Pons (tissue), 1 donor: ENCODE results near the gene NECTIN1.

Experiments used
- DNase-seq: peaks from one replicate; pipeline ENCODE4 v3.0.0-alpha.2; 2016; ENCODE audit warnings: low spot score

Gene NECTIN1

DNA sequence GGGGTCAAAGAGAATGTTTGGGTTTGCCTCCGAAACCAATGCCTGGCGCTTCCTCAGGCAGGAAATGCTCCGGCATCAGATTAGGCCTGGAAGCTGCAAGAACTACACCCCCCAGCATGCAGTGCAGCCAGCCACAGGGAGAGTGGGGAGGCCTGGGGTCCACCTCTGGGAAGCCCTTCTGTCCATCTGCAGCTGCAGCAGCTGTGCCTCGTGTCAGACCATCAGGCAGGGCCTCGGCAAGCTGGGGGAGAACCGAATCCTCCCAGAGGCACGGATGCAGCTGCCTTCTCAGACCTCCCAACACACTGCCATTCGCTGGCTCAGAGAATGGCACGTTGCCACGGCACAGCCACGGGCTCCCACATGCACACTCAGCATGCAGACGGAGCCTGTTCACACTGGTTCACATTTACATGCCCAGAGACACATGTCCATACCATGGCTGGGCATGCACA is 57.4 kb downstream of the NECTIN1 start:
- DNase-seq: peak; percentile 84

DNA sequence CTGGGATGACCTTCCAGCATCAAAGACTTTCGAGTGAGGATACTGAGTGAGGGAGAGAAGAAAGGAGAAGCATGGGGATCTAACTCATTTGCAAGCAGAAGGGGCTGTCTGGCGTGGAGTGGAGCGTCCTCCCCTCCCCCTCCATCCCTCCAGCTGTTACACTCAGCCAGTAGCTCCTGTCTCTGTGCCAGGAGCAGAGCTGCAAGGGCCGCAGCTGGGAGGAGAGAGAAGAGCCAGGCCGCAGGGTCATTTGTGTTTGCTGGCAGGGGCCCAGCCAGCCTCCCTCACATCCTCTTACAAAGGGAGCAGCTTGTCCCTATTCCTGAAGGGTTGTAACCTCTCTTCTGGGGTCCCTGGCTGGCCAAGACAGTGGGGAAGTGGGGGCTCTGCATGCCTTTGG is 57.9 kb downstream of the NECTIN1 start:
- DNase-seq: peak; percentile 92

DNA sequence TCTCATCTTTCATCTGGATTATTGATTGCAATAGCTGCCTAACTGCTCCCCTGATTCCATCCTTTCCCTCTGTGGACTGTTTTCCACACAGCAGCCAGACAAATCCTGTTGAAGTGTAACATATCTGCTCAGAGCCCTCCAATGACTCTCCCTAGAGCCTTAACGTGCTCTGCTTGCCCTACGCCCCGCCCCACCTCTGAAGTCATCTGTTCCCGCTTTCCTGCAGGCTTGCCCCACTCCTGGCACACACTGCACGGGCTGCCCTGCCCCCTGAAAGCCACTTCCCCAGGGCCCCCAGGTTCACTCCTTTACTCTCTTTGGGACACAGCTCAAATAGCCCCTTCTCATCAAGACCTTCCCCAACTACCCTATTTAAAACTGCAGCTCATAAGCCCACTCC is 59.5 kb downstream of the NECTIN1 start:
- DNase-seq: no peak

DNA sequence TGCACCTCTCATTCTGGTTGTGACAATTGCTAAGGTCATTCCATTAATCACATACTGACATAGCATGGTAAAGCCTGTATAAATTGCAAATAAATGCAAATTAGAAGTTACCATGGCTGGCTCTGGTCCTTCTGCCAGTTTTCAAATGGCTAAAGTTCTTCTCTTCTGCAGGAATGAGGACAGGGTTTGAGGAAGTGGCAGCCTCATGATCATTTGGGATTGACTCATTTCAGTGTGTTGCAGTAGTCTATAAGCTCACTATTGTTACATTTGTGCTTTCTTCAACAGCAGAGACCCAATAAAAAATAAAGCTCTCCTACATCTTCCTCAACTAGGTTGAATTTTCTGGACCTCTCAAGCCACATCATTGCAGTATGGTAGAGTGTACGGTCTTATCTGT is 60.3 kb downstream of the NECTIN1 start:
- no peak for DNase-seq

DNA sequence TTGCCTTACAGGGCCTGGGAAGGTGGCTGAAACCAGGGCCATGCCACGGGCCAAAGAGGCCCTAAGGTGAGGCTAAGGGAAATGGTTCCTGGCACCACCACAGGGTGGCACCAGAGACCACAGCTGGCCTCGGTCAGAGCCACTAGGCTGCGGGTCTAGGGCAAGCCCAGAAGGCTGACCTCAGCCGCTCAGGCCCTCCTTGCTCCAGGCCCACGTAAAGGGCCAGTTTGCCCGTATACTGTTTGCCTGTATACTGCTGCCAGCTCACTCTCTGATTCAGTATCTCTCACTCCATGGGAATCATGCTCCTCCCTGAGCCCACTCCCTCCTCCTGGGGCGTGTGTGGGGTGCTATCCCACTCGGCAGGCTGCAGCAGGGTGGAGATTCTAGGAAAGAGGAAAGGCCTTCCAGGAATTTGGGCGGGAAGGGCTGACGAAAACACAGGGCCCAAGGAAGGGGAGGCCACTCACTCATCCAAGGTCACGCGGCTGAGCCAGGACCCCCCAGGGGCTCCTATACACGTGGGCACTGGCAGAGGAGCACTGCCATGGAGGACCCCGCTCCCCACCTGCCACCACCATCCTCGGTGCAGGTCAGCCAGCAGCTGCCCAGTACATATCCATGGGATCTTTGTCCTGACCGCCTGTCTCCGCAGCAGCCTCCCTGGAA is 62.4 kb downstream of the NECTIN1 start:
- peak; percentile 79 for DNase-seq

DNA sequence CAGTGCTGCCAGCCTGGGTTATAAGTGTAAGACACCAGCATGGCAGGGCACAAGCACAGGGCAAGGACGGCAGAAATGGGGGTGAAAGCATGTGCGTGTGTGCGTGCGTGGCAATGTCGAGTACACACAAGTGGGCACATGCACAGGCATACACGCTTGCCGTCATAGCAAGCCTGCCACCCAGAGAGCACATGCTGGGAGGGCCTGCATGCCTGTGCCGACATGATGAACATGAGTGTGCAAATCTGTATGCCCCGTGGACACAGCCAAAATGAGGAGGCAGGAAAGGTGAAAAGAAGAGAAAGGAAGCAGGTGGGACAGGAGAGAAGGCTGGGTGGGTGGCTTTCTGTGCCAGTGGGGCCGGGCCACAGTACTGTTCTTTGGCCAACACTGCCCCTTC is 62.9 kb downstream of the NECTIN1 start:
- DNase-seq: no peak

DNA sequence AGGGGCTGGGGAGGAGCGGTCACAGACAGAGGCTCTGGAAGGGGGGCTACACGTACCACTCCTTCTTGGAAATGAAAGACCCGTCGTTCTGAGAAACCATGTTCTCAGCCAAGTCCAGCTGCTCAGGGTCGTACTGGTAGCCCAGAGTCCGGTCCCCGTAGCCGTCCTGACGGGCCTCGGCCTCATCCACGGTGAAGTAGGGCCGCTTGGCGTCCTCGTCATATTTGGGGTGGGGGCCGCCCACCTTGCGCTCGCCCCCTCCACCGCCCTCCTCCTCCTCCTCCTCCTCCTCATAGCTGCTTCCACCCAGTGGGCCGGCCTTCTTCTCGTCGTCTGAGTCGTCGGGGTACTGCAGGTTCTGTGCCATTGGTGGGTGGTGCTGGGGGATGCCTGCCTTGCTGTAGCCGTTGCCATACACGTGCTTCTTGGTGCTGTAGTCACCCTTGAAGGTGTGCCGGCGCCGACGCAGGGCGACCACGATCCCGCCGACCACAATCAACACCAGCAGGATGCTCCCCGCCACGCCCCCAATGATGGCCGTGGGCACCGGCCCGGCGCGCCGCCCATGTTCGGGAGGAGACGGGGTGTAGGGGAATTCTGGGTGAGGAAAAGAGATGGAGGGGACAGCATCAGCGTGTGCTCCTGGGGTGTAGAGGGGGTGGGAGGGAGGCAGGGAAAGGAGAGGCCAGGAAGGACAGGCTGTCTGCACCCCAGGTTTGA is 64.1 kb downstream of the NECTIN1 start:
- DNase-seq: no peak

DNA sequence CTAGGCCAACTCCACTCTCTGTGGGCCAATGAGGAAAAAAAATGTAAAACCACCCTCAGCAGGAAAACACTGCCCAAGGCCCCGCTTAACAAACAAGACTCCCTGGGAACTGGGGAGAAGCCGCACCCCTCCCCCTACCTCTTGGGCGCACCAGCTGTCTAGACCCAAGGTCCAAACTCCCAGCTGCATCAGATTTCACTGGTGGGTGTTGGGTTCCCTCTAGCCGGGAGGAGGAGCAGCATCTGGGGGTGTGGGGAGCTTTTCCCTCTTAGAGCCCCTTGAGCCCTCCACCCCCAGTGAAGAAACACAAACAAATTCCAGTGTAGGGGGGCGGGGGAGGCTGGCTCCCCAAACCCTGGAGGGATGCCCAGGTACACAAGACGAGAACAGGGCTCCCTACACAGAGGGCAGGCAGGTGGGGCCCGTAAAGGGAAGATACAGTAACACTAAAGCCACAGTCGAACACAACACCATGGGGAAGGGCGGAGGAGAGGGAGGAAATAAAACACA is 64.9 kb downstream of the NECTIN1 start:
- peak; percentile 44 for DNase-seq

DNA sequence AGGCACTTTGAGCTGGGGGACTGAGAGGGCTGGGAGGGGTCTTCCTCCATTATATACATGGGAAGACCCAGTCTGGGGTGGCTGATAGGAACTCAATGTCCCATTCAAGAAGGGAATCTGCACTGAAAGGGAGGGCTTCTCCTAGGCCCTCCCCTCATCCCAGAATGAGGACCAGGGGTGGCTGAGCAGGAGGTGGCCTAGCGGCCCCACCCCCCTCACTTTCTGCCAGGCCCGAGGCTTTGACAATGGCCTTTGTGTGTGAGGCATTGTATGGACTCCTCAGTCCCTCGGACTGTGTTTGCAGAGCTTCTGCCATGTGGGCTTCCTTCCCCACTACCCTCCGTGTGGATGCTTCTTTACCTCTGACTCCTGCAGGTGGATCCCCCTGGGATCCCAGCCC is 65.7 kb downstream of the NECTIN1 start:
- DNase-seq: peak; percentile 93

DNA sequence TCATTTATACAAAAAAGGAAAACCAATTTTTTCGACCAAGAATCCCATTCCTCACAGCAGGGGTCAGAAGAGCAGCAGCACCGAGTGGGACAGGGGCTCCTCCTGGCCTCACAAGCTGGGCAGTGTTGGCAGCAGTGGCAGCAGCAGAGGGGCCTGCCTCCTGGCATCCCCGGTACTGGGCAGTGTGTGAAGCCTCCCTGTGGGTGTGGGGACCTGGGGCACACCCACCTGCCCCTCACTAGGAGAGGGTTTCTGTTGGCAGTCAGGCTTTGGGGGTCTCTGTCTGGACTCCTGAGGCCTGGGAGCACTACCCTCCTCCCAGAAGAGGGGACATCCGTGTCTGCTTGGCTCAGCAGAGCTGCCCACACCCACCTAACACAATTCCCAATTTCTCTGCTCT is 67.8 kb downstream of the NECTIN1 start:
- DNase-seq: no peak

DNA sequence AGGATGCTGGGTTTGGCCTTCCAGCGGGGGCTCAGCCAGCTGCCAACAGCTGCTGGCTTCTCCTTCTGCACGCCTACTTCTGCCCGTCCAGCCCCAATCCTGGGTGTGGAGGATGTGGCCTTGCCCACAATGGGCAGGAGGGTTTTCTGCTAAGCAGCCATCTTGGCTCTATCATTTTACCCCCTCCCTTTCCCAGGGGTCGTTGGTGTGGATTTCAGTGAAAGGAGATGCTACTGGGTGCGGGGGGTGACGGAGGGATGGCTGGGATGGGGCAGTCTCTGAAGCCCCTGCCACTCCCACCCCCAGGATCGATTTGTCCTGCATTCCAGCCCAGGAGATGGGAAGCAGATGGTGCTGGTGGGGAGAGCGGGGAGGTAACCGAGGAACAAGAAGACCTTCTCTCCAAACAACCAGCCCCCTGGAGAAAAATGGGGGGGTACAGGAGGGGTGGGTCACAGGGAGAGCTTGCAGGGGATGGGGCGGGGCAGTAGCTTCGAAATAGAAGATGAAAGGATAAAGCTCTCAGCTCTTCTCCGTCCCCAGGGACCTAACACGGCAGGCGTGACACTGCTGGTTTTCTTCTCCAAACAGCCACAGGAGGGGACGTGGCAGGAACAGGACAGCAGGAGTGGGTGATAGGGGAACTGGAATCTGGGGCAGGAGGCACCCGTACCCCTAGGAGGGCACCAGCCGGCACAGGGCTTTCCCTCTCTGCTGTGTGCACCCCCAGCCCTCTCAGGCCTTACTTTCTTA is 68.9 kb downstream of the NECTIN1 start:
- DNase-seq: no peak

DNA sequence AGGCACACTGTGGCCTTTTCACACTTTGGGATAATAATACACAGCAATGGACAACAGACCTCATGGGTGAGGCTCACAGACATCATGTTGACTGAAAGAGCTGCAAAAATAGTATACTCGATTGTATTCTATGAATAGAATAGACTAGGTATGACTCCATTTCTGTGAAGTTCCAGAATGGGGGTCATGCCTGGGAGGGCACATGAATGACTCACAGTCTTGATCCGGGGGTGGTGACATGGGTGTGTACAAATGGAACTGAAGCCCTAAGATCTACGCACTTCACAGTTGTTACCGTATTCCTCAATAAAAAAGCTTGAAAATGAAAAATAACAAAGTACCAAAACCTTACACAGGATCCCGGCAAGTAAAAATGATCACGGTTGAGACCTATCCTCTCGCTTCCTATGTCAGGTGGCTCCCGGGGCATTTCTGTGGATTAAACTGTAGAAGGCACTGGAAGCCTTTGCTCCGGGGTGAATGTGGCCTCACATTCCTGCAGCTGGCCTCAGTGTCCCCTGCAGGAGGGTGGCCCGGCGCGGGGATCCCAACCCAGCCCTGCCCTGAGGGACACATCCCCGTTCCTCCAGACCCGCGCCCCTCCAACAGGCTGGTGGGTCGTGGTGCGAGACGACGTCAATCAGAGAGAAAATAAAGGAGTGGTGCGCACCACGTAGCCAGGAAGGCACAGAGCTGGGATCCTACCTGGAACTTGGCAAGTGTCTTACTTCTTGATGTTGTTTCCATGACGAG is 75.9 kb downstream of the NECTIN1 start:
- DNase-seq: no peak

DNA sequence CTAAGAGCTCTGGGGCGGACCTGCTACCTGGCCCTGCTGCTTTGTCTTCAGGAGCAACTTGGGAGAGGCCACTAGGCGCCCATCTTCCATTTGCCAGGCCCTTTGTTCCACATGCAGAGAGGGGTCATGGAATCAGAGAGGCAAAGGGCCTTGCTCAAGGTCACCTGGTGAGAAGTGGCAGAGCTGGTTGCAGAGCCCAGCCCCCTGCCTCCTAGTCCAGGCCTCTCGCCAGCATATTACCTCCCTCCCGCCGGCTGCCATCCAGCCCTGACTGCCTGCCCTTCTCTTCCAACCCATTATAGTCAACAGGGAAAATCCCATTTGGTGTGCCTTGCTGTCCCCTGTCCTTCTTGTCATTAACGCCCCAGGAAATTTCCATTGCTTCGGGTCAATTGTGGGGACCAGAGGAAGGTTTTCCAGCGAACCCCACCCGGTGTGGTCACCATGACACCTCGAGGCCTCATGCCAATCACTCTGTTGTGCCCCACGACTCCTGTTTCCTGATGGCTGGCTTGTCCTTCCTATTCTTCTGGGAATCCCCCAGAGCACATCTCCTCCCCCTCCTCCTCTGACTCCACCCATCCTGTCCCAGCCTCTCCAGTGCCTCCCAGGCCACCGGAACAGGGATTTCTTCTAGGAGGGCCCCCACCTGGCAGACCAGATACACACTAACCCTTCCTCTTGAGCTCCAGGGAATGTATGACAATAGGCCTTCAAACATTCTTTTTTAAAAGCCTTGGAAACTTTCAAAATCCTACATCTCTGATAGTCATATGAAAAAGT is 77.0 kb downstream of the NECTIN1 start:
- DNase-seq: no peak

DNA sequence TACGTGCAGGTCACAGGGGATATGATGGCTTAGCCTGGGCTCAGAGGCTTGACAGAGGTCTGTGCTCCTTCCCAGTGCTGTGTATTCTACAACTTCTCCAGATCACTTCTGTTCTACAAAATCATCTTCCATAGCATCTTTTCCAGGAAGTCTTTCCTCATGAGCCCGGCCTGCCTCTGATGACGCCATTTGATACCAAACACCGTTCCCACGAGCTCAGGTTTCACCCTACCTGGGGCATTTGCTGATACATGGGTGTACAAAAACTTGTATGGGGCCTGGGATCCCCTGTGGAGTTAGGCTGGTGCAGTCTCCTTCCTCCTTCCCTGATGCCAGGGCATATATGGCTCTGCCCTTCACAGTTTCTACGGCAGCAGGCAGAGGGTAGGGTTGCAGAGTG is 78.7 kb downstream of the NECTIN1 start:
- no peak for DNase-seq

DNA sequence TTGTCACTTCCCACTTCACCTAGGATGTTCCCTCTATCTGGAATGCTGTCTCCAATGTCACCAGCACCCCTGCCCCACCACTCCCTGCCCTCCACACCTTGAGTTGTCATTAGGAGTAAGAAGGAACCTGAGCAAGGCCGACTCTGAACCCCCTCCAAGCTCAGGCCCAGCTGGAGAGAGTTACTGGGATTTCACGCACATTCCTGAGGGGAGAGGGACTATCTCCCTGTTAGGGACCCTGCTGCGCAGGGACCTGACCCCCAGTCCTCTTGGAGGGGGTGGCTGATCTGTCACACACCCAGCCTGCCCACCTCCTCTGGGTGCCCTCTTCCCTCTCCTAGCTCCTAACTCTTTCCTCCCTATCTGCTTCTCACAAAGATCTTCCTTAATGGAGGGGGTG is 81.7 kb downstream of the NECTIN1 start:
- DNase-seq: no peak

DNA sequence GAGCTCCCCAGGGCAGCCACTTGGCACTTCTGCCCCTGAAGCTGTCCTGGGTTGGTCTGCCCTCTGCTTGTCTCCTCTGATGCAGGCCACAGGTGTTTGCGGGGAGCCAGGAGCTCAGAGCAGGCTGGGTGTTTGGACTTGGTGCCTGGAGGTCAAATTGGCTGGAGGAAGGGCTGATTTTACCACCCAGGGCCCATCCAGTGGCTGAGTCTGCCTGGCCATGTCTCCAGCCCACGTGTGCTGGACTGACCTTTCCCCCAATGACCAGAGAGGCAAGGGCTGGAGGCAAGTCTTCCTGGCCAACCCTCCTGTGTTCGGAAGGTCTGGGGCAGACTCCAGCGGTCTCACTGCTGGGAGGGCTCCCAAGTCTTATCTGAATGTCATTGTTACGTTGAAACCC is 84.0 kb downstream of the NECTIN1 start:
- no peak for DNase-seq

DNA sequence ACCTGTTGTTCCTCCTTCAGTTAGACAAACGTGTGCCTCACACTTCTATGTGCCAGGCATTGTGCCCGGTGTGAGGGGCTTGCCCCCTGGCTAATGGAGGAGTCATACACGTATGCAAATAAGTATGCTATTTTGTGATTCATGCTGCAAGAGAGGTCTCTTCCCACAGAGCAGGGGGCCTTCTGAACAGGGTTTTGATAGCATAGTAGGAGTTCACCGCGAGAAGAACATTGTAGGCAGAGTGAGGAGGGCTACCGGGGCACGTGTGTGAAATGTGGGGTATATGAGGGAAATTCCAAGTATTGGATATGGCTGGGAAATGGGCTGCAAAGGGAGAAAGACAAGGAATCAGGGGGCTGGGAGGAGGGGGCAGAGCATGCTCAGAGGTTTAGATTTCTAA is 84.5 kb downstream of the NECTIN1 start:
- DNase-seq: no peak

DNA sequence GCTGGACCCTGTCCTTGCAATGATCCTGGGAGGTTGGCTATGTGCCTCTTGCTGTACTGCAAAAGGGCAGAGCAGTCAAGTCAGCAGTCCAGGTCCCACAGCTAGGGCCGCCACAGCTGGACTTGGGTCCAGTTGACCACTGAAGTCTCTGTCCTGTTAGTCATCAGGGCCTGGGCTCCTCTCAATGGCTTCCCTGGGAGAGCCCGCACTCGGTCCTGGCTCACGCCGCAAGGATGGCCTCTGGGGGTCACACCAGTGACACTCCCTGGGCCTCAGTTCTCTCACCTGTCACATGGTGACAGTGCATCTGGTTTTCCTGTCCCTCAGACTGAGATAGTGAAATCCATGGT is 85.1 kb downstream of the NECTIN1 start:
- DNase-seq: no peak

DNA sequence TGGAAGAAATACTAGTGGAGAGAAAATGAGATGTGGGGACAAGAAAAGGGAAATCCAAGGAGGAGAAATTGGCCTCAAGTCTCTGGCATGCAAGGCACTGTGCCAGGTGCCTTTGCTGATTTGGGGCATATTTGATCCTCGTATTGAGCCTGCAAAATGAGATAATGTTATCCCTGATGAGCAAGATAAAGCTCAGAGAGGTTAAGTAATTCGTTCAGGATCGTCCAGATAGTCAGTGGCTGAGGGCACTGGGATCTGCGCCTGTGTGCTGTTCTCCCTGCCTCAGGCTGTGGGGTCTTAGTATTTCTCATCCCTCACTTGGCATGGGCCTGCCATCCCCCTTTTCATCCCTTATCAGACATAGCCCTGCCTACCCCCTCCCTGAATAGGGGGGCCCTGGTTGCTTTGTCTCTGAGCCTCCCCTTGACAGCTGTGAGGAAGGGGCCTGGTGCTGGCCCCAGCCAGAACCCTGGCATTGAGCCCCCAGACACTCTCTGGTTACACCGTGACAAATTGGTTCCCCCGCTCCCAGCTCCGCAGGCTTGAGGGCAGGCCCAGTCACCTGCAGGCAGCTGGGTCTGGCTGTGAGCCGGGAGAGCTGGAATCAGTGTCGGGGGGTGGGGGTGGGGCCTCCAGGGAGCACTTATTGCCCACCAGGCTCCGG is 85.7 kb downstream of the NECTIN1 start:
- no peak for DNase-seq

DNA sequence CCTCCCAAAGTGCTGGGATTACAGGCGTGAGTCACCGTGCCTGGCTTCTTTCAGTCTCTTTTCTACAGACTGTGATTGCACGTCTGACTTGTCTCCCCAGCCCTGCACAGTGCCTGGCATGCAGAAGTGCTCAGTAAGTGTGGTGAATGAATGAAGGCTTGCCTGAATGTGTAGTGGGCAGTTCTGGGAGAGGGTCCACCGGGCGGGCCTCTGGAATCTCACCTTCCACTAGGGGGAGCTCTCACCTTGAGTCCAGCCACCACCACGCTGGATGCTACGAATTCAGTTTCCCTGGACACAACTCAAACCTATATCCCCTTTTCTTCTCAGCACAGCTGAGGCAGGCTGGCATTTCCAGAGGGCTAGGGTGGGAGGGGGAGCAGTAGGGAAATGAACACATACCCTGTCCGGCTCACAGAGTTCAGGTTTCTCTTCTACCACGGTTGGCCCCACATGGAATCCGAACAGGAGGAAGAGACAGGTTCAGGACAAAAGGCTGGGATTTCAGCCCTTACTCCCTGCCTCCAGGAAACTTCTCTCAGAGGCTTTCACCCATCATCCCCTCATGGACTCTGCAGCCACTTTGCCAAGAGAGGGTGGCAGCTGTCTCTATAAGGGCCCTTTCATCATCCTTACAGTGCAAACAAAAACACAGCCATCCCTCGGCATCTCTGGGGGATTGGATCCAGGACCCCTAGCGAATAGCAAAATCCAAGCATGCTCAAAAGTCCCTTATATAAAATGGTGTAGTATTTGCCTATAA is 86.8 kb downstream of the NECTIN1 start:
- DNase-seq: peak; percentile 20
